Heart left ventricle (tissue), 13 donors: ENCODE results near the gene AFF1.

ENCODE experiments used
- POLR2A ChIP-seq, 2 donors: fragments of 450-650 bp; IDR thresholded peaks; one replicate each; pipeline ENCODE4 v1.6.1; 2017; ENCODE audit warnings: antibody characterized with exemption in 2 of 2, mild to moderate bottlenecking in 2 of 2, moderate library complexity in 2 of 2
- TF ChIP-seq, protein P1 (sequence below), 12 donors: fragments of 200-600 bp; sonication (generic) in 4 of 12; IDR thresholded peaks; one replicate each; pipeline versions ENCODE4 v1.5.0 to v1.8.0; 2018 to 2022; ENCODE audit warnings: antibody characterized with exemption in 12 of 12, mild to moderate bottlenecking in 5 of 12
- donor health status: ischemic (EF 13 %, LVEDD 7.1; RV severe dilation, severe dysfunction).
- donor health status: DM: no; HTN: yes; CAD: no.
- donor health status: DM: no; HTN: no; CAD: no.
- donor health status: ischemic (EF 25% LVEDD 6.9; RV normal size, moderate dysfunction).
- donor health status: ischemic (EF 25% LVEDD 5.7; RV mildly dilated, moderate dysfunction).
- donor health status: ischemic (EF 35%, LVEDD 5.7; RV mildly dilated, moderate dysfunction).
- donor health status: nonischemic (EF 11% LVEDD 7.7; RV severe dilation, severe dysfunction).
- donor health status: DM: yes; HTN: yes; CAD: no.
- donor health status: PGD.
- donor health status: ischemic (EF 29% LVEDD 5.4; RV normal size, mild dysfunction).
- donor health status: nonischemic (EF 23%, LVEDD 6.1; RV moderate dilation, normal function).

DNA sequence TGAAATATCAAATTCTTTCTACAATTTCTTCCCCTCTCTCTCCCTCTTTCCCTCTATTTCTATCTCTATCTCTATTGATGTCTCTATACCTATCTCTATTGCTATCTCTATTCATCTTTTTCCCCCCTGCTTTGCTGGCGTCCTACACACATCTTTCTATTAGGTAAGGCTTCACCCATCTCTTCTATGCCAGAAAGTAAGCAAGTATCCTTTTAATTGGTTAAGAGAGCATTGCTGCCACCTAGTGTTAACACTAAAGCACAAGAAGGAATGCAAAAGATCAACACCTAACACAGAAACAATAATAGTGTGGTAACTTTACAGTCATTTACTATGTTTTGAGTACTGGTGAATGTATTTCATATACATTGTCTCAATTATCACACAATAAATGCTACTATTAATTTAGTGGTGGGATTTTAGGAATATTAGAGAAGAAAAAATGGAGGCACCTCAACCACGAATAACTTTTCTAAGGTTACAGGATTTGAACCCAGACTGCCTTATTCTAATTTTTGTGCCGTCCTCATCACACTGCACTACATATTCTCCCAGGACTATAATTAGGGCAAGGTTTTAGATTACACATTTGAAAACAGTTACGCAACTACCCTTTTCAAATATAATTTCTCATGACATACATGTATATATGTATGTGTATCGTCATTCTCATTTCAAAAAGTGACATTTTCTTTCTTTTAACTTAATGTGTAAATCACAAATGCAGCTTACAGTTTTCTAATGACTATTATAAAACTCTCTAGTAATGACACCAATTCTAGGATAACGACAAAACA lies 38.9 kb upstream of the AFF1 start:
- TF ChIP-seq, protein P1, sequence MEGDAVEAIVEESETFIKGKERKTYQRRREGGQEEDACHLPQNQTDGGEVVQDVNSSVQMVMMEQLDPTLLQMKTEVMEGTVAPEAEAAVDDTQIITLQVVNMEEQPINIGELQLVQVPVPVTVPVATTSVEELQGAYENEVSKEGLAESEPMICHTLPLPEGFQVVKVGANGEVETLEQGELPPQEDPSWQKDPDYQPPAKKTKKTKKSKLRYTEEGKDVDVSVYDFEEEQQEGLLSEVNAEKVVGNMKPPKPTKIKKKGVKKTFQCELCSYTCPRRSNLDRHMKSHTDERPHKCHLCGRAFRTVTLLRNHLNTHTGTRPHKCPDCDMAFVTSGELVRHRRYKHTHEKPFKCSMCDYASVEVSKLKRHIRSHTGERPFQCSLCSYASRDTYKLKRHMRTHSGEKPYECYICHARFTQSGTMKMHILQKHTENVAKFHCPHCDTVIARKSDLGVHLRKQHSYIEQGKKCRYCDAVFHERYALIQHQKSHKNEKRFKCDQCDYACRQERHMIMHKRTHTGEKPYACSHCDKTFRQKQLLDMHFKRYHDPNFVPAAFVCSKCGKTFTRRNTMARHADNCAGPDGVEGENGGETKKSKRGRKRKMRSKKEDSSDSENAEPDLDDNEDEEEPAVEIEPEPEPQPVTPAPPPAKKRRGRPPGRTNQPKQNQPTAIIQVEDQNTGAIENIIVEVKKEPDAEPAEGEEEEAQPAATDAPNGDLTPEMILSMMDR (IDR thresholded peaks at IDR 0.05), result peak; percentile 62 to 87 (median 78)
- no peak for TF ChIP-seq POLR2A (IDR thresholded peaks at IDR 0.05)
